IPS DF 6.9 (cell line): ENCODE measurements around the gene ISLR2.
"Not testable (repeated sequence)": the region's sequence is repeated elsewhere in the genome, so short reads cannot be mapped to it uniquely, and the experiment has no call there.

Source experiments
- DNase-seq: peaks from one replicate; pipeline ENCODE4 v3.0.0-alpha.2; 2013; ENCODE audit warnings: low read depth, low spot score
- H3K27ac ChIP-seq: one replicate; pipeline ENCODE4 v1.5.1; 2013; ENCODE audit warnings: low read length, control low read depth
- H3K27me3 ChIP-seq: 2 replicates; pipeline ENCODE4 v1.6.1; 2013; ENCODE audit warnings: mild to moderate bottlenecking, low read length; ENCODE audit not compliant: control insufficient read depth, insufficient read depth
- H3K36me3 ChIP-seq: 2 replicates; pipeline ENCODE4 v1.6.1; 2013; ENCODE audit warnings: low read length; ENCODE audit not compliant: control insufficient read depth, insufficient read depth
- H3K4me1 ChIP-seq: 2 replicates; pipeline ENCODE4 v1.6.1; 2013; ENCODE audit warnings: low read length; ENCODE audit not compliant: control insufficient read depth, insufficient read depth
- H3K4me3 ChIP-seq: 2 replicates; pipeline ENCODE4 v1.5.1; 2013; ENCODE audit warnings: mild to moderate bottlenecking, low read length
- H3K9me3 ChIP-seq: 2 replicates; pipeline ENCODE4 v1.6.1; 2013; ENCODE audit warnings: low read length, inconsistent platforms; ENCODE audit not compliant: control insufficient read depth, insufficient read depth
- WGBS: extraction: QIAGEN DNeasy Blood & Tissue Kit; methylation state at CpG from one replicate; pipeline ENCODE4 v1.1.7; 2013; ENCODE audit warnings: mixed read lengths, missing lambda C conversion rate; ENCODE audit not compliant: insufficient read length, insufficient coverage; 5-methylcytosine and 5-hydroxymethylcytosine counted together

The ISLR2 gene

DNA sequence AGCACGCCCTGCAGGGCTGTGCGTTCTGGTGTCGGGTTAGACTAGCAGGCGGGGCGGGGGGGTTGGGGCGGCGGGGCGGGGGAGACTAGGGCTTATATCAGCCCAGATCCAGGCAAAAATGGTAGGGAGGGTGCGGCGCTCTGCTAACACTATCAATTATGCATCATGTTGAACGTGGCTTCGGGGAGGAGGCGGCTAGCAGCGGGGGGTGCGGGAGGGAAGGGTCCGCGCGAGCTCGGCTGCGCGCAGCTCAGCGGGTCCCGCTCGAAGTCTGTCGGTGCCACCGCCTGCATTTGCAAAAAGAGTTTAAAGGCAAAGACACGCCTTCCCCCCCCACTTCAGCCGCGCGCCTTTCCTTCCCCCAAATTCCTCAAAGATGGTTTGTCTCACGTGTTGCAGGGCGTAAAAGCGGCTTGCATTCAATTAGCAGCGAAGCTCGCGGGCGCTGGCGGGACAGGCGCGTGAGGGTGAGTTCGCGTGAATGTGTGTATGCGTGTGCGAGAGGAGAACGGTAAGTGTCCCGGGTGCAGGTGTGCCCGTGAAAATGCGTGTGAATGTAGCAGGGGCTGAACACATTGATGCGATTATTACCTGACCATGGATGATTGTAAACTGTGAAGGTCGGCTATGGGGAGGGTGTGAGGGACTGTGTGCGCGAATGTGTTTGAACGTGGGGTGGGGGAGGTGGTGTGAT is at the start of gene ISLR2:
Gene ISLR2, plus strand, starts transcription at position 432 of the 694 bp plus-strand sequence. CDS start 2,169 bp downstream, outside the sequence.
- no CpG with 5 or more reads among the region's 53 CpGs for WGBS
- peaks cover 14% of the 10 kb centered on the region for H3K4me1 ChIP-seq
- peaks cover 74% of the 10 kb centered on the region for H3K27me3 ChIP-seq
- no peaks in the 10 kb centered on the region for H3K9me3 ChIP-seq
- DNase-seq: no peak
- H3K4me3 ChIP-seq: peak within 1 kb of the TSS; percentile 14; the same call in 1 of the 2 replicates
- H3K27ac ChIP-seq: no peak within 1 kb of the TSS
- H3K36me3 ChIP-seq: peaks cover 2% of the 10 kb centered on the region; the same call in 1 of the 2 replicates

- not testable (repeated sequence) for H3K36me3 ChIP-seq, DNase-seq, H3K4me1 ChIP-seq, H3K4me3 ChIP-seq, H3K27me3 ChIP-seq, H3K9me3 ChIP-seq, H3K27ac ChIP-seq
- WGBS: no CpG with 5 or more reads among the region's 7 CpGs
Observed at GRCh38 chr15:74082450-74082849, 47.9 kb upstream of the ISLR2 start, which contains the start of gene GOLGA6A. GOLGA6A (minus strand) TSS chr15:74082550; CDS start chr15:74082509, 41 bp downstream.

DNA sequence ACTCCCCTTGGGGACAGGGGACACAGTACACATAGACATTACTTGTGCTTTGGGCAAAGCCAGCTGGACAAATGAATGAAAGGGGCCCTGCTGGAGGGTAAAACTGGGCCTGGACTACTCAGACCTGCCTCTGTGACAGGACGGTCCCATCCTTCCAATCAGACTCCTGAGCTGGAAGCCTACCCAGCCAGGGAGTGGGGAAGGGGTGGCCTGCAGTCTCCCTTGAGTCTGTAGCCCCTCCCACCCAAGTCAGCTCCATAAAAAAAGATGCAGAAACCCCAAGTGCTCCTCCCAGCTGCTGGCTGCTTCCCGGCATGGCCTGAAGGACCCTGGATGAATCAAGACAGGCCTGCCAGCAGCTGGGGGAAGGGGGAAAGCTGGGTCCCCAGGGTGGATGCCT is 35.8 kb upstream of the ISLR2 start:
- H3K4me3 ChIP-seq, H3K27ac ChIP-seq, H3K9me3 ChIP-seq, H3K36me3 ChIP-seq, DNase-seq, H3K4me1 ChIP-seq, H3K27me3 ChIP-seq: not testable (repeated sequence)
- no CpG with 5 or more reads among the region's 2 CpGs for WGBS

DNA sequence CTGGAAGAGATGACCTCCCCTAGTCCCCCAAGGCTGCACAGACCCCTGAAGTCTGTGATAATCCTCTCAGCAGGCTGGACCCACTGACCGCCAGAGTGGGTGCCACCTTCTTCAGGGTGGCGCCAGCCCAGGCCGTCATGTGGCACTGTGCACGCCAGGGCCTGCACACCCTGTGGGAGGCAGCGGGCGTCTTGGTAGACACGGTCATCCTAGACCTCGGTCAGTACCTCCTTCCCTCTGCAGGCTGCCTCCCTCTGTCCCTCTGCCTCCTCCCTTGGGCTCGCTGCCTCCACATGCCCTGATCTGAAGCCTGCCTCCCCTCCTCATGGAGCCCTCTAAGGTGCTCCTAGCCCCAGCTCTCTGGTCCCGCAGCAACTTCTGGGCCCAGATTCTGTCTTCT is 34.8 kb upstream of the ISLR2 start:
- not testable (repeated sequence) for H3K4me3 ChIP-seq, H3K27ac ChIP-seq, H3K27me3 ChIP-seq, H3K9me3 ChIP-seq, H3K4me1 ChIP-seq, H3K36me3 ChIP-seq, DNase-seq
- no CpG with 5 or more reads among the region's 10 CpGs for WGBS

DNA sequence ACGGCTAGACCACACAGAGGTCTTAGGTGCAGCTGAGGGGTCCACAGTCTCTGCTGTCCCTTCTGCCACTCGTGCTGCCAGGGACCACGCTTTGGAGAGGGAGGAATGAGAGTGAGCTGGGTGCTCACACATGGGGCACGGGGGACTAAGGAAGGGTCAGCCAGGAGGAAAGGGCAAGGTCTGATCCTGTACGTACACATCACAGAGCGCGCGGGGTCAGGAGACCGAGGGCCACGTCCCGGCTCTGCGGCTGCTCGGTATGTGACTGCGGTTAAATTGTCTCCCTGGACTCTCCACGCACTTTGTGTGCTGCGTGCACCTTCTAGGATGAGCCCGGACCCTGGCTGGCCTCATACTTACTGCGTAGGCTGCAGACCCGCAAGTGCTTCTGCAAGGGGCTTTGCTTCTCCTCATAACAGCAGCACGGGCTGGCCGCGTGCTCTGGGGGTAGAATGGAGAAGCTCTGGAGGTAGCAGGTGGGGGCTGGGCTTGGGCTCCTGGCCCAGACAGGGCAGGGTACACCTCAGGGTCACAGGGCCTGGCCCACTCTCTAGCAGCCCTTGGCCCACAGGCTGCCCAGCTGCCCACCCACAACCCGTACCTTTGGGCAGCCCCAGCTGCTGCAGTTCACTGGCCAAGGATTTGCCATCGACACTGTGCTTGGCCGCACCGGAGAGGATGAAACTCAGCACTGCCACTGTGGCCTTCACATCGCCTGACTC is 33.5 kb upstream of the ISLR2 start:
- not testable (repeated sequence) for H3K27ac ChIP-seq, H3K36me3 ChIP-seq, DNase-seq, H3K4me3 ChIP-seq, H3K9me3 ChIP-seq, H3K4me1 ChIP-seq, H3K27me3 ChIP-seq
- WGBS: no CpG with 5 or more reads among the region's 27 CpGs

GRCh38 chr15:74099963-74100733 is 30.2 kb upstream of the ISLR2 start:
- H3K4me1 ChIP-seq, H3K36me3 ChIP-seq, H3K27me3 ChIP-seq, H3K9me3 ChIP-seq, H3K27ac ChIP-seq: not testable (repeated sequence)
- peak; percentile 39 for DNase-seq
- no CpG with 5 or more reads among the region's 45 CpGs for WGBS
- H3K4me3 ChIP-seq: peak overlapping the region; percentile 27; the same call in 1 of the 2 replicates

DNA sequence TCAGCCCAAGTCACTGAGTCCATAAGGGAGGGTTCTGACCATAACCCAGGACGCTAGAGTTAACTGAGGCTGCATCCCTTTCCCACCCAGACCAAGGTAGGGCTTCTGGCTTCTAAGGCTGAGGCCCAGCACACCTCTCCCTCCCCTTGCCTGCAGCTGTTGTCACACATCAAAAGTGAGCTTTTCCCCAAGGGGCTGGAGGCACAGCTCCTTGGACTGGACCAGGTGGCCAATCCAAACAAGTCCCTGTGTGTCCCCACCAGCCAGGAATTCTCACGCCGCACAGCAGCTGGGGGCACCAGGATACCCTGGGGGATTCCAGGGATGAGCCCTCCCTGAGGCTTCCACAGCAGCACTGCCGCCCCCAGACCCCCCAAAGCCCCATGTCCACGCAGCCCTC is 22.3 kb upstream of the ISLR2 start:
- no peaks in the 10 kb centered on the region for H3K27me3 ChIP-seq
- no peaks in the 10 kb centered on the region for H3K9me3 ChIP-seq
- no CpG with 5 or more reads among the region's 5 CpGs for WGBS
- H3K4me3 ChIP-seq: no peak overlapping the region
- DNase-seq: no peak
- H3K4me1 ChIP-seq: no peaks in the 10 kb centered on the region
- H3K27ac ChIP-seq: no peak overlapping the region
- H3K36me3 ChIP-seq: no peaks in the 10 kb centered on the region

DNA sequence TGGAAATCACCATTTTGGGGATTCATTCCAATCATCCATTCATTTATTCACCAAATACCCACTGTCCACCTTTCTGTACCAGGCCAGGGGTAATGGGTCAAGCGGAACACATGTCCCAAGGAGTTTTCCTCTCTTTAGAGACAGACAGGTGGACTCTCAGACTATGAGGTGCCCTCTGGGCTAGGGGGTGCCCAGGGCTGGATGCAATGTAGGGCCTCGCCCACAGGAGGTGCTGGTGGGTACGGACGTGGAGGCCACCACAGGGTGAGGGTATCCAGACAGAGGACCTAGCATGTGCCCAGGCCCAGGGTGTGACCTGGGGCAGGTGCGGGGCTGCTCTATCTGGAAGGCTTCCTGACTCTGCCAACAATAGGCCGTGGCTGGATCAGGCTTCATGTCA is 21.8 kb upstream of the ISLR2 start:
- H3K27ac ChIP-seq, DNase-seq: not testable (repeated sequence)

DNA sequence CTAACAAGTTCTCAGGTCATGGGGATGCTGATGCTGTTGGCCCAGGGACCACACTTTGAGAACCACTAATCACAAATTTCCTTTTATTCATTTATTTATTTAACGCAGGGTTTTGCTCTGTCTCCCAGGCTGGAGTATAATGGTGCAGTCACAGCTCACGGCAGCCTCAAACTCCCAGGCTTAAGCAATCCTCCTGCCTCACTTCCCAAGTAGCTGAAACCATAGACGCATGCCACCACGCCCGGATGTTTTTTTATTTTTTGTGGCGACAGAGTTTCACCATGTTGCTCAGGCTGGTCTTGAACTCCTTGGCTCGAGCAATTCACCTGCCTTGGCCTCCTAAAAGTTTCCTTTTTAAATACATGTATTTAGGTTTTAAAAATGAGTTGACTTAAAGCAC is 20.7 kb upstream of the ISLR2 start:
- Histone ChIP-seq H3K27ac (no peak overlapping the region), H3K27me3 (no peaks in the 10 kb centered on the region), H3K4me1 (no peaks in the 10 kb centered on the region), H3K9me3 (no peaks in the 10 kb centered on the region), H3K4me3 (no peak overlapping the region), H3K36me3 (no peaks in the 10 kb centered on the region)
- WGBS: no CpG with 5 or more reads among the region's 7 CpGs
- no peak for DNase-seq

More for the DNA sequence above, 21.8 kb upstream of the ISLR2 start:
- not testable (repeated sequence) for H3K9me3 ChIP-seq, H3K36me3 ChIP-seq, H3K4me1 ChIP-seq, H3K27me3 ChIP-seq, H3K4me3 ChIP-seq
- no CpG with 5 or more reads among the region's 6 CpGs for WGBS

DNA sequence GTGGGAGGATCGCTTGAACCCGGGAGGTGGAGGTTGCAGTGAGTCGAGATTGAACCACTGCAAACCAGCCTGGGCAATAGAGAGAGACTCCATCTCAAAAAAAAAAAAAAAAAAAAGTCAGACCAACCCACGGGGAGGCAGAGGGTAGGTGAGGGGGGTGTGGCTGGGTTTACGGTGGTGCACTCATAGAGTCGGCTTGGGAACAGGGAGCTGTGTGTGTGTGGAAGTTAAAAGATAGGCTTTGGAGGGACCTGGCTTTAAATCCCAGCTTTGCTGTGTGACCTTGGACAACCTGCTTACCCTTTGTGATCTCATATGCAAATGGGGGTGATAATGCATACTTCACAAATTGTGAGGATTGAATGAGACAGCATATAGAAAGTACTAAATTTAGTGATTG is 10.0 kb upstream of the ISLR2 start:
- H3K27ac ChIP-seq: no peak overlapping the region
- H3K4me1 ChIP-seq: peaks cover 3% of the 10 kb centered on the region
- H3K4me3 ChIP-seq: no peak overlapping the region
- no peak for DNase-seq
- H3K9me3 ChIP-seq: no peaks in the 10 kb centered on the region
- WGBS: no CpG with 5 or more reads among the region's 6 CpGs
- no peaks in the 10 kb centered on the region for H3K27me3 ChIP-seq
- H3K36me3 ChIP-seq: no peaks in the 10 kb centered on the region
